GM12878 (cell line): ENCODE data around the gene PLEKHG2. TPM values are rescaled to one million over a fixed set of nuclear protein-coding genes. Genes with fewer than 3 reads are reported as not detected.

Experiments used
- ATAC-seq: fragments of 200-7000 bp; cut with Tn5 transposase; 3 replicates; pipeline ENCODE4 v1.9.1; 2020; ENCODE audit warnings: mild to moderate bottlenecking, moderate library complexity
- BruUV-seq: library from RNA; stranded (reverse); fragments of 400-500 nt; replicated peaks from 2 replicates; lab custom pipeline; 2021; lab: Mats Ljungman, UMichigan
- CTCF ChIA-PET: fragments of 300-600 bp; sonication (Branson Sonifier 250); formaldehyde crosslinking; extraction: SDS; loops from one replicate; lab custom pipeline; 2021; ENCODE audit warnings: inconsistent platforms; lab: Yijun Ruan, JAX
- POLR2A ChIA-PET: fragments of 350-600 bp; formaldehyde crosslinking; extraction: SDS; loops from one replicate; lab custom pipeline; 2021; ENCODE audit warnings: inconsistent platforms; lab: Charles Lee
- RAD21 ChIA-PET: fragments of 300-600 bp; sonication (Branson Sonifier 250); formaldehyde crosslinking; loops from one replicate; lab custom pipeline; 2023; ENCODE audit warnings: antibody characterized with exemption; ENCODE audit not compliant: unreplicated experiment; lab: Charles Lee
- SMC1A ChIA-PET: fragments of 300-600 bp; sonication (Branson Sonifier 250); formaldehyde crosslinking; loops from one replicate; lab custom pipeline; 2023; ENCODE audit not compliant: unreplicated experiment, uncharacterized antibody; lab: Charles Lee
- DNase-seq: peaks from one replicate; pipeline ENCODE4 v3.0.0-alpha.2; 2011; ENCODE audit warnings: low read depth, low spot score
- FAIRE-seq: peaks from 3 replicates; lab custom pipeline; 2011; peaks lifted over from hg19 to GRCh38; lab: Jason Lieb, UNC
- H2AFZ ChIP-seq: 2 replicates; pipeline ENCODE4 v1.6.0; 2011; ENCODE audit warnings: low read depth, low read length, control low read depth; ENCODE audit not compliant: control insufficient read depth
- H3K27ac ChIP-seq: 2 replicates; pipeline ENCODE4 v1.5.1; 2011; ENCODE audit warnings: control low read depth; ENCODE audit not compliant: control insufficient read depth, insufficient read depth
- H3K27me3 ChIP-seq, 2 experiments: replicated peaks in 1 of 2; 2 replicates each; pipeline versions ENCODE4 v1.6.0 to v1.6.1; 2011; ENCODE audit warnings: low read length in 1 of 2; ENCODE audit not compliant: control insufficient read depth in 2 of 2, insufficient read depth in 2 of 2
- H3K36me3 ChIP-seq, 2 experiments: 2 replicates each; pipeline ENCODE4 v1.5.1; 2011; ENCODE audit warnings: low read length in 1 of 2; ENCODE audit not compliant: control insufficient read depth in 2 of 2, insufficient read depth in 2 of 2
- H3K4me1 ChIP-seq: 2 replicates; pipeline ENCODE4 v1.6.1; 2011; ENCODE audit warnings: mild to moderate bottlenecking, low read length, moderate library complexity, mixed read lengths; ENCODE audit not compliant: control insufficient read depth, insufficient read depth
- H3K4me2 ChIP-seq: 2 replicates; pipeline ENCODE4 v1.6.0; 2011; ENCODE audit warnings: control low read depth; ENCODE audit not compliant: control insufficient read depth, insufficient read depth
- H3K4me3 ChIP-seq: fragments of 200-600 bp; sonication (generic); 2 replicates; pipeline ENCODE4 v1.5.1; 2016
- H3K79me2 ChIP-seq: 2 replicates; pipeline ENCODE4 v1.6.0; 2011; ENCODE audit warnings: low read length; ENCODE audit not compliant: control insufficient read depth, insufficient read depth
- H3K9ac ChIP-seq: 2 replicates; pipeline ENCODE4 v1.8.0; 2011; ENCODE audit warnings: low read length, control low read depth, mixed read lengths; ENCODE audit not compliant: control insufficient read depth, insufficient read depth
- H3K9me3 ChIP-seq: replicated peaks from 3 replicates; pipeline ENCODE4 v1.5.1; 2011; ENCODE audit warnings: mild to moderate bottlenecking, low read length; ENCODE audit not compliant: control insufficient read depth, insufficient read depth
- H4K20me1 ChIP-seq: 2 replicates; pipeline ENCODE4 v1.6.0; 2011; ENCODE audit not compliant: control insufficient read depth, insufficient read depth
- ASH2L ChIP-seq: fragments of 300-600, 200-600 bp; sonication (generic); IDR thresholded peaks from 2 replicates; pipeline ENCODE4 v1.6.1; 2017; ENCODE audit warnings: low read depth, mild to moderate bottlenecking, borderline replicate concordance
- CREM ChIP-seq: IDR thresholded peaks from 2 replicates; pipeline ENCODE4 v1.6.1; 2014; ENCODE audit warnings: antibody characterized with exemption, low read depth
- EED ChIP-seq: sonication (generic); IDR thresholded peaks from 2 replicates; pipeline ENCODE4 v1.6.1; 2016; ENCODE audit warnings: antibody characterized with exemption, low read depth
- MXI1 ChIP-seq: fragments of 150-350 bp; IDR thresholded peaks from 2 replicates; pipeline ENCODE4 v1.6.1; 2011; ENCODE audit warnings: low read depth, mild to moderate bottlenecking, inconsistent platforms, low read length, improper control_type of control experiment
- NBN ChIP-seq: fragments of 450-650 bp; IDR thresholded peaks from 2 replicates; pipeline ENCODE4 v1.6.1; 2016
- POLR2A ChIP-seq: IDR thresholded peaks from 2 replicates; pipeline ENCODE4 v1.6.1; 2011; ENCODE audit warnings: low read depth, mild to moderate bottlenecking, low read length
- RCOR1 ChIP-seq: conservative IDR thresholded peaks from 2 replicates; pipeline ENCODE4 v1.6.1; 2012; ENCODE audit warnings: low read depth, low read length, improper control_type of control experiment
- YBX1 ChIP-seq: fragments of 450-650 bp; IDR thresholded peaks from 2 replicates; pipeline ENCODE4 v1.6.1; 2016; ENCODE audit warnings: antibody characterized with exemption
- ZNF207 ChIP-seq: fragments of 450-650 bp; IDR thresholded peaks from 2 replicates; pipeline ENCODE4 v1.6.1; 2014; ENCODE audit warnings: antibody characterized with exemption, mild to moderate bottlenecking, borderline replicate concordance
- WGBS: methylation state at CpG from one replicate; pipeline ENCODE4 v1.1.6; 2016; ENCODE audit warnings: low lambda C conversion rate; ENCODE audit not compliant: insufficient replicate concordance, insufficient coverage; ENCODE audit errors: missing lambda C conversion rate; 5-methylcytosine and 5-hydroxymethylcytosine counted together
- in situ Hi-C: fragments of 300-500 bp; cut with MboI; formaldehyde crosslinking; loops from 9 replicates; pipeline ENCODE4 v1.14.3; 2018; ENCODE audit warnings: mixed read lengths
- intact Hi-C: fragments of 100-400 bp; cut with micrococcal nuclease; formaldehyde crosslinking; loops from one replicate; pipeline ENCODE4 v1.14.2; 2022; ENCODE audit not compliant: unreplicated experiment
- polyA plus RNA-seq, 11 experiments: library from polyadenylated mRNA; depleted of rRNA in 4 of 11; unstranded in 6 of 11; stranded (reverse) in 5 of 11; fragments of >200 nt; fragmentation: Nextera tagmentation in 4 of 11; fragmentation: Illumina TruSeq in 1 of 11; extraction: Ambion mirVana in 4 of 11; extraction: Trizol in 1 of 11; gene quantifications; 1 replicate in 1 of 11; 2 replicates in 10 of 11; pipeline versions ENCODE4 v1.2.1 to v1.2.3, GENCODE V29; 2011 to 2016; ENCODE audit warnings: inconsistent platforms in 2 of 11, missing spikeins in 2 of 11, low read depth in 1 of 11
- total RNA-seq, 4 experiments: library from RNA; depleted of rRNA in 3 of 4; stranded (reverse); fragments of >200 nt in 3 of 4; fragmentation: Illumina TruSeq in 1 of 4; extraction: Trizol in 1 of 4; gene quantifications; 2 replicates each; pipeline versions ENCODE4 v1.2.1 to v1.2.3, GENCODE V29; 2013 to 2021
- TF ChIP-seq, protein P1 (sequence below): IDR thresholded peaks from 2 replicates; pipeline ENCODE4 v1.6.1; 2012; ENCODE audit warnings: low read depth, low read length, improper control_type of control experiment
- TF ChIP-seq, protein P2 (sequence below): fragments of 150-350 bp; IDR thresholded peaks from 2 replicates; pipeline ENCODE4 v1.6.1; 2014; ENCODE audit warnings: mild to moderate bottlenecking, low read depth, low read length
- TF ChIP-seq, protein P3 (sequence below): IDR thresholded peaks from 2 replicates; pipeline ENCODE4 v1.6.1; 2011; ENCODE audit warnings: borderline replicate concordance, low read depth, mild to moderate bottlenecking, moderate library complexity, low read length; ENCODE audit not compliant: insufficient read depth, poor library complexity, severe bottlenecking
- TF ChIP-seq, protein P4 (sequence below): fragments of 450-650 bp; IDR thresholded peaks from 2 replicates; pipeline ENCODE4 v1.6.1; 2017; ENCODE audit warnings: mild to moderate bottlenecking
- TF ChIP-seq, protein P5 (sequence below): fragments of 450-650 bp; IDR thresholded peaks from 2 replicates; pipeline ENCODE4 v1.6.1; 2017; ENCODE audit warnings: antibody characterized with exemption, mild to moderate bottlenecking, moderate library complexity
- TF ChIP-seq, protein P6 (sequence below): IDR thresholded peaks from 2 replicates; pipeline ENCODE4 v1.6.1; 2011; ENCODE audit warnings: low read depth, low read length, improper control_type of control experiment, borderline replicate concordance

The PLEKHG2 gene
- total and polyA plus RNA-seq, 10 of the 15 experiments (the other 5 are each of a cell fraction or from before 2014, with no cell fraction given), result 3.0 to 62.5 (median 17.2) TPM

DNA sequence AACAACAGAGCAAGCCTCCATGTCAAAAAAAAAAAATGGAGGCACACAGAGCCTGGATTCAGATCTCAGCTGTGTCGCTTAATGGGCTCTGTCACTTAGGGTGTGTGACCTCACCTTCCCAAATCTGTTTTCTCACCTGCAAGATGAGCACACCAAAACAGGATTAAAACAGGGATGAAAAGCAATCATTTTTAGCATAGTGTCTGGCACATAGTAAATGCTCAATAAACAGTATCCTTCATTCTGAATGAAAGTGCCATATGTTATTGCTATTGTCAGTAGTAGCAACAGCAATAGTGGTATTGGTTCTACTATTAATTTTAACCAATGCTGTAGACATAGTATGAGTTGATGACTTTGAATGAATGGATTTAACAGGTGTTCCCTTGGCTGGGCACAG lies 46.9 kb upstream of the PLEKHG2 start (continued):
- TF ChIP-seq, protein P1, sequence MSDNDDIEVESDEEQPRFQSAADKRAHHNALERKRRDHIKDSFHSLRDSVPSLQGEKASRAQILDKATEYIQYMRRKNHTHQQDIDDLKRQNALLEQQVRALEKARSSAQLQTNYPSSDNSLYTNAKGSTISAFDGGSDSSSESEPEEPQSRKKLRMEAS, result no peak
- TF ChIP-seq, protein P2, sequence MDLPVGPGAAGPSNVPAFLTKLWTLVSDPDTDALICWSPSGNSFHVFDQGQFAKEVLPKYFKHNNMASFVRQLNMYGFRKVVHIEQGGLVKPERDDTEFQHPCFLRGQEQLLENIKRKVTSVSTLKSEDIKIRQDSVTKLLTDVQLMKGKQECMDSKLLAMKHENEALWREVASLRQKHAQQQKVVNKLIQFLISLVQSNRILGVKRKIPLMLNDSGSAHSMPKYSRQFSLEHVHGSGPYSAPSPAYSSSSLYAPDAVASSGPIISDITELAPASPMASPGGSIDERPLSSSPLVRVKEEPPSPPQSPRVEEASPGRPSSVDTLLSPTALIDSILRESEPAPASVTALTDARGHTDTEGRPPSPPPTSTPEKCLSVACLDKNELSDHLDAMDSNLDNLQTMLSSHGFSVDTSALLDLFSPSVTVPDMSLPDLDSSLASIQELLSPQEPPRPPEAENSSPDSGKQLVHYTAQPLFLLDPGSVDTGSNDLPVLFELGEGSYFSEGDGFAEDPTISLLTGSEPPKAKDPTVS, result no peak

DNA sequence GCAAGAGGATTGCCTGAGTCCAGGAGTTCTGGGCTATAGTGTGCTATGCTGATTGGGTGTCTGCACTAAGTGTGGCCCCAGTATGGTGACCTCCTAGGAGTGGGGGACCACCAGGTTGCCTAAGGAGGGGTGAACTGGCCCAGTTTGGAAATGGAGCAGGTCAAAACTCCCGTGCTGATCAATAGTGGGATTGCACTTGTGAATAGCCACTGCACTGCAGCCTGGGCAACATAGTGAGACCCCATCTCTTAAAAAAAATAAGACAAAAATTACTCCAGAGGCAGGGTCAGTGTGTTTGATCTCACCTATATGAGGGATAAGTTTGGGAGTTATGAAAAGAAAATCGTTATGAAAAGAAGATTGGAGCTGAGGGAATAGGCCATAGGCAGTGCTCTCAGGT lies 43.3 kb upstream of the PLEKHG2 start:
- CTCF ChIA-PET, result no interaction called here
- no TSS peak for BruUV-seq
- intact Hi-C loops, result no loop called here
- TF ChIP-seq, protein P3, sequence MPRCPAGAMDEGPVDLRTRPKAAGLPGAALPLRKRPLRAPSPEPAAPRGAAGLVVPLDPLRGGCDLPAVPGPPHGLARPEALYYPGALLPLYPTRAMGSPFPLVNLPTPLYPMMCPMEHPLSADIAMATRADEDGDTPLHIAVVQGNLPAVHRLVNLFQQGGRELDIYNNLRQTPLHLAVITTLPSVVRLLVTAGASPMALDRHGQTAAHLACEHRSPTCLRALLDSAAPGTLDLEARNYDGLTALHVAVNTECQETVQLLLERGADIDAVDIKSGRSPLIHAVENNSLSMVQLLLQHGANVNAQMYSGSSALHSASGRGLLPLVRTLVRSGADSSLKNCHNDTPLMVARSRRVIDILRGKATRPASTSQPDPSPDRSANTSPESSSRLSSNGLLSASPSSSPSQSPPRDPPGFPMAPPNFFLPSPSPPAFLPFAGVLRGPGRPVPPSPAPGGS, result no peak
- TF ChIP-seq, protein P4, sequence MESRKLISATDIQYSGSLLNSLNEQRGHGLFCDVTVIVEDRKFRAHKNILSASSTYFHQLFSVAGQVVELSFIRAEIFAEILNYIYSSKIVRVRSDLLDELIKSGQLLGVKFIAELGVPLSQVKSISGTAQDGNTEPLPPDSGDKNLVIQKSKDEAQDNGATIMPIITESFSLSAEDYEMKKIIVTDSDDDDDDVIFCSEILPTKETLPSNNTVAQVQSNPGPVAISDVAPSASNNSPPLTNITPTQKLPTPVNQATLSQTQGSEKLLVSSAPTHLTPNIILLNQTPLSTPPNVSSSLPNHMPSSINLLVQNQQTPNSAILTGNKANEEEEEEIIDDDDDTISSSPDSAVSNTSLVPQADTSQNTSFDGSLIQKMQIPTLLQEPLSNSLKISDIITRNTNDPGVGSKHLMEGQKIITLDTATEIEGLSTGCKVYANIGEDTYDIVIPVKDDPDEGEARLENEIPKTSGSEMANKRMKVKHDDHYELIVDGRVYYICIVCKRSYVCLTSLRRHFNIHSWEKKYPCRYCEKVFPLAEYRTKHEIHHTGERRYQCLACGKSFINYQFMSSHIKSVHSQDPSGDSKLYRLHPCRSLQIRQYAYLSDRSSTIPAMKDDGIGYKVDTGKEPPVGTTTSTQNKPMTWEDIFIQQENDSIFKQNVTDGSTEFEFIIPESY, result no peak
- TF ChIP-seq NBN (no peak), EED (no peak), RCOR1 (no peak), ASH2L (no peak), POLR2A (no peak), YBX1 (no peak), CREM (no peak), ZNF207 (no peak), MXI1 (no peak)
- TF ChIP-seq, protein P5, sequence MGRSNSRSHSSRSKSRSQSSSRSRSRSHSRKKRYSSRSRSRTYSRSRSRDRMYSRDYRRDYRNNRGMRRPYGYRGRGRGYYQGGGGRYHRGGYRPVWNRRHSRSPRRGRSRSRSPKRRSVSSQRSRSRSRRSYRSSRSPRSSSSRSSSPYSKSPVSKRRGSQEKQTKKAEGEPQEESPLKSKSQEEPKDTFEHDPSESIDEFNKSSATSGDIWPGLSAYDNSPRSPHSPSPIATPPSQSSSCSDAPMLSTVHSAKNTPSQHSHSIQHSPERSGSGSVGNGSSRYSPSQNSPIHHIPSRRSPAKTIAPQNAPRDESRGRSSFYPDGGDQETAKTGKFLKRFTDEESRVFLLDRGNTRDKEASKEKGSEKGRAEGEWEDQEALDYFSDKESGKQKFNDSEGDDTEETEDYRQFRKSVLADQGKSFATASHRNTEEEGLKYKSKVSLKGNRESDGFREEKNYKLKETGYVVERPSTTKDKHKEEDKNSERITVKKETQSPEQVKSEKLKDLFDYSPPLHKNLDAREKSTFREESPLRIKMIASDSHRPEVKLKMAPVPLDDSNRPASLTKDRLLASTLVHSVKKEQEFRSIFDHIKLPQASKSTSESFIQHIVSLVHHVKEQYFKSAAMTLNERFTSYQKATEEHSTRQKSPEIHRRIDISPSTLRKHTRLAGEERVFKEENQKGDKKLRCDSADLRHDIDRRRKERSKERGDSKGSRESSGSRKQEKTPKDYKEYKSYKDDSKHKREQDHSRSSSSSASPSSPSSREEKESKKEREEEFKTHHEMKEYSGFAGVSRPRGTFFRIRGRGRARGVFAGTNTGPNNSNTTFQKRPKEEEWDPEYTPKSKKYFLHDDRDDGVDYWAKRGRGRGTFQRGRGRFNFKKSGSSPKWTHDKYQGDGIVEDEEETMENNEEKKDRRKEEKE, result no peak
- TF ChIP-seq, protein P6, sequence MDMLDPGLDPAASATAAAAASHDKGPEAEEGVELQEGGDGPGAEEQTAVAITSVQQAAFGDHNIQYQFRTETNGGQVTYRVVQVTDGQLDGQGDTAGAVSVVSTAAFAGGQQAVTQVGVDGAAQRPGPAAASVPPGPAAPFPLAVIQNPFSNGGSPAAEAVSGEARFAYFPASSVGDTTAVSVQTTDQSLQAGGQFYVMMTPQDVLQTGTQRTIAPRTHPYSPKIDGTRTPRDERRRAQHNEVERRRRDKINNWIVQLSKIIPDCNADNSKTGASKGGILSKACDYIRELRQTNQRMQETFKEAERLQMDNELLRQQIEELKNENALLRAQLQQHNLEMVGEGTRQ, result no peak

More for the DNA sequence above, 43.3 kb upstream of the PLEKHG2 start:
- H3K36me3 ChIP-seq, result peaks cover 3 to 13% of the 10 kb centered on the region in 2 experiments; a peak in 2 of 4 replicates
- in situ Hi-C loops, result no loop called here
- no peak overlapping the region for H2AFZ ChIP-seq
- no peaks in the 10 kb centered on the region for H3K27me3 ChIP-seq
- H3K4me2 ChIP-seq, result no peak overlapping the region
- no peak overlapping the region for H3K4me3 ChIP-seq
- H3K9ac ChIP-seq, result no peak overlapping the region
- SMC1A ChIA-PET, result interaction anchor here (1.0 kb wide), 1 partner anchor 53 kb away, joined by 3 read pairs; no protein-coding TSS in a partner anchor
- H3K4me1 ChIP-seq, result 0 out of 2 replicates have a peak, but pooled peaks cover under 1% of the 10 kb centered on the region
- 94% methylated on average over 2 of the region's 2 CpGs for WGBS
- no peaks in the 10 kb centered on the region for H4K20me1 ChIP-seq
- POLR2A ChIA-PET, result no interaction called here
- ATAC-seq, result no peak
- DNase-seq, result no peak
- H3K9me3 ChIP-seq, result no peaks in the 10 kb centered on the region
- no peak for FAIRE-seq
- RAD21 ChIA-PET, result no interaction called here
- no peak overlapping the region for H3K27ac ChIP-seq
- H3K79me2 ChIP-seq, result no peaks in the 10 kb centered on the region
